NT2/D1 (cell line): ENCODE measurements around the gene OR52M1.

Experiments used
- DNase-seq: peaks from one replicate; pipeline ENCODE4 v3.0.0-alpha.2; 2011; ENCODE audit warnings: low read depth, low spot score
- H3K27me3 ChIP-seq: 2 replicates; pipeline ENCODE4 v1.6.0; 2011; ENCODE audit warnings: mild to moderate bottlenecking; ENCODE audit not compliant: insufficient read length, insufficient read depth
- H3K36me3 ChIP-seq: 2 replicates; pipeline ENCODE4 v1.6.1; 2011; ENCODE audit warnings: mild to moderate bottlenecking, low read length, mixed read lengths; ENCODE audit not compliant: insufficient read depth, insufficient read length
- H3K4me1 ChIP-seq: 2 replicates; pipeline ENCODE4 v1.5.1; 2011; ENCODE audit not compliant: insufficient read depth, insufficient read length
- H3K4me3 ChIP-seq: 2 replicates; pipeline ENCODE4 v1.5.1; 2011; ENCODE audit warnings: low read depth; ENCODE audit not compliant: insufficient read length
- H3K9ac ChIP-seq: 2 replicates; pipeline ENCODE4 v1.6.0; 2011; ENCODE audit warnings: low read depth; ENCODE audit not compliant: insufficient read length
- H3K9me3 ChIP-seq: 2 replicates; pipeline ENCODE4 v1.5.1; 2011; ENCODE audit warnings: mild to moderate bottlenecking, low read length; ENCODE audit not compliant: insufficient read depth
- SUZ12 ChIP-seq: IDR thresholded peaks from 2 replicates; pipeline ENCODE4 v1.6.1; 2011; ENCODE audit not compliant: insufficient read length, insufficient read depth; ENCODE audit errors: extremely low read depth
- YY1 ChIP-seq: IDR thresholded peaks from 2 replicates; pipeline ENCODE4 v1.6.1; 2011; ENCODE audit not compliant: insufficient read length, insufficient read depth
- ZNF274 ChIP-seq: IDR thresholded peaks from 2 replicates; pipeline ENCODE4 v1.6.1; 2011; ENCODE audit warnings: mild to moderate bottlenecking, low read depth, low read length

OR52M1 gene

GRCh38 chr11:4546878-4547277 is 1.9 kb downstream of the OR52M1 start:
- H3K27me3 ChIP-seq, result no peaks in the 10 kb centered on the region
- H3K36me3 ChIP-seq, result no peaks in the 10 kb centered on the region
- no peak overlapping the region for H3K4me3 ChIP-seq
- no peak for DNase-seq
- H3K4me1 ChIP-seq, result no peaks in the 10 kb centered on the region
- TF ChIP-seq YY1, result no peak
- TF ChIP-seq SUZ12, result no peak
- TF ChIP-seq ZNF274, result no peak
- H3K9ac ChIP-seq, result no peak overlapping the region
- H3K9me3 ChIP-seq, result peaks cover 5% of the 10 kb centered on the region; the same call in 1 of the 2 replicates

DNA sequence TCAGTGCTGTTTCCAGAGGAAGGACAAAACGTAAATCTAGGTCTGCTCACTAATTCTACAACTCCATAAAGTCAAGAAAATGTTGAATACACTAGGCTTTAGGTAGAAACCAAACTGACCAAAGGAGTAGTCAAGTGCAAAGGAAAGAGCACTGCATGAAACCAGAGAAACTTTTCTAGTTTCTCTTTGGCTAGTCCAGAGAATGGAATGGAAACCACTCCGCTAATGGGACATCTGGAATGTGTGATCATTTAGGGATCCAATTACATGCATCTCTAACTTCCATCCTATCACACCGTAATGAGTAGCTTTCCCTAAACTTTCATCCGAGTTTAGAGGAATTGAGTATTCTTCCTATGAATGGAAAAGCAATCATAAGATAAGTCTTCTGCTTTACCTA is 2.4 kb downstream of the OR52M1 start:
- TF ChIP-seq SUZ12, result no peak
- no peak for TF ChIP-seq ZNF274
- Histone ChIP-seq H3K4me1 (no peaks in the 10 kb centered on the region), H3K9me3 (peaks cover 5% of the 10 kb centered on the region; the same call in 1 of the 2 replicates)

DNA sequence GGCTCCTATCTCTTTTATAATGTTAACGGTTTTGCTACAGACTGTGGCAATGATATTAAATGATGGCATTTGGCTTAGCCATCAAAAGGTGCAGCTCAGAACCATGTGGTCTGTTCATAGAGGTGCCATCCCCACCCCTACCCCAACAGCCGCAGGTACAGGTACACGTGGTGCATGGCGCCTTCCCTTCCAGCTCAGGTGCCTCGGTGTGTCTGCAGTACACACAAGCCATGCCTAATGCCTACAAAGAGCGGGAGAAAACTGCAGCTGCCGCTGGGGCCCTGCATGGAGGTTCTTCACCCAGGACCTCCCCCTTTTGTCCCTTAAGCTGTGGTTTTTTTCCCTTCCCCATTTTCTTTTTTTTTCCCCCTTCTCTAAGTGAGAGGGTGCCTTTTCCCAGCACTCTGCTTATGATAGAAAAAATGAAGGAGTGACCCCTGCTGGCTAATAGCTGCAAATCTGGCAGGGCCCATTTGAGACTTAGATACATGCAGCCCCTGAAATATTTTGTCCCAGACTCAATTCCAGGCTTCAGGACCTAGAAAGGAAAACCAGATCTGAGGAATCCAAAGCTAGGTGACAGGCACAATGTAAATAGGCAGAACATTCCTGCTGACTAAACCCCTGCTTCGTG is 6.5 kb downstream of the OR52M1 start:
- Histone ChIP-seq H3K4me3 (no peak overlapping the region), H3K9me3 (peaks cover 10% of the 10 kb centered on the region; the same call in 1 of the 2 replicates), H3K27me3 (no peaks in the 10 kb centered on the region), H3K36me3 (no peaks in the 10 kb centered on the region), H3K9ac (no peak overlapping the region), H3K4me1 (no peaks in the 10 kb centered on the region)
- DNase-seq, result no peak
- no peak for TF ChIP-seq ZNF274
- no peak for TF ChIP-seq SUZ12
- TF ChIP-seq YY1, result no peak

More for the DNA sequence above, 2.4 kb downstream of the OR52M1 start:
- Histone ChIP-seq H3K9ac (no peak overlapping the region), H3K4me3 (no peak overlapping the region), H3K27me3 (no peaks in the 10 kb centered on the region), H3K36me3 (no peaks in the 10 kb centered on the region)
- DNase-seq, result no peak

- Histone ChIP-seq H3K4me3 (no peak overlapping the region), H3K36me3 (no peaks in the 10 kb centered on the region), H3K27me3 (no peaks in the 10 kb centered on the region), H3K9me3 (no peaks in the 10 kb centered on the region), H3K9ac (no peak overlapping the region), H3K4me1 (no peaks in the 10 kb centered on the region)
- TF ChIP-seq ZNF274, result no peak
- no peak for TF ChIP-seq SUZ12
- TF ChIP-seq YY1, result no peak
- no peak for DNase-seq
Observed at GRCh38 chr11:4559527-4560440, 14.8 kb downstream of the OR52M1 start.

GRCh38 chr11:4560467-4560866 is 15.5 kb downstream of the OR52M1 start:
- no peak overlapping the region for H3K9ac ChIP-seq
- H3K4me3 ChIP-seq, result no peak overlapping the region
- no peaks in the 10 kb centered on the region for H3K36me3 ChIP-seq
- H3K4me1 ChIP-seq, result no peaks in the 10 kb centered on the region
- no peaks in the 10 kb centered on the region for H3K27me3 ChIP-seq
- no peak for TF ChIP-seq SUZ12
- no peak for TF ChIP-seq ZNF274
- TF ChIP-seq YY1, result no peak
- DNase-seq, result no peak
- no peaks in the 10 kb centered on the region for H3K9me3 ChIP-seq

- H3K4me3 ChIP-seq, result no peak overlapping the region
- DNase-seq, result no peak
- peaks cover 10% of the 10 kb centered on the region for H3K9me3 ChIP-seq
- H3K9ac ChIP-seq, result no peak overlapping the region
- no peak for TF ChIP-seq SUZ12
- no peak for TF ChIP-seq YY1
- TF ChIP-seq ZNF274, result no peak
- no peaks in the 10 kb centered on the region for H3K27me3 ChIP-seq
- no peaks in the 10 kb centered on the region for H3K4me1 ChIP-seq
- no peaks in the 10 kb centered on the region for H3K36me3 ChIP-seq
Observed at GRCh38 chr11:4565371-4565770, 20.4 kb downstream of the OR52M1 start.

GRCh38 chr11:4569075-4569474 is 24.1 kb downstream of the OR52M1 start:
- H3K4me1 ChIP-seq, result no peaks in the 10 kb centered on the region
- H3K4me3 ChIP-seq, result no peak overlapping the region
- no peaks in the 10 kb centered on the region for H3K36me3 ChIP-seq
- H3K9me3 ChIP-seq, result peaks cover 10% of the 10 kb centered on the region
- DNase-seq, result no peak
- TF ChIP-seq ZNF274 (no peak), YY1 (no peak), SUZ12 (no peak)
- no peak overlapping the region for H3K9ac ChIP-seq
- H3K27me3 ChIP-seq, result no peaks in the 10 kb centered on the region
